Posterior cingulate gyrus (tissue), 11 donors: ENCODE measurements around the gene GLCE.
A peak's percentile ranks its signal among the peaks of the same experiment; 100 is the strongest.
"Not testable (repeated sequence)": the region's sequence is repeated elsewhere in the genome, so short reads cannot be mapped to it uniquely, and the experiment has no call there.

Experiments used
- DNase-seq, 10 donors: peaks; one replicate each; pipeline versions ENCODE4 v3.0.0 to v3.0.0-alpha.2; 2020 to 2021; ENCODE audit warnings: mixed read lengths in 3 of 10
- intact Hi-C: fragments of 100-400 bp; cut with DNase I; formaldehyde crosslinking; loops from one replicate; pipeline ENCODE4 v1.15.1; 2023

The GLCE gene

DNA sequence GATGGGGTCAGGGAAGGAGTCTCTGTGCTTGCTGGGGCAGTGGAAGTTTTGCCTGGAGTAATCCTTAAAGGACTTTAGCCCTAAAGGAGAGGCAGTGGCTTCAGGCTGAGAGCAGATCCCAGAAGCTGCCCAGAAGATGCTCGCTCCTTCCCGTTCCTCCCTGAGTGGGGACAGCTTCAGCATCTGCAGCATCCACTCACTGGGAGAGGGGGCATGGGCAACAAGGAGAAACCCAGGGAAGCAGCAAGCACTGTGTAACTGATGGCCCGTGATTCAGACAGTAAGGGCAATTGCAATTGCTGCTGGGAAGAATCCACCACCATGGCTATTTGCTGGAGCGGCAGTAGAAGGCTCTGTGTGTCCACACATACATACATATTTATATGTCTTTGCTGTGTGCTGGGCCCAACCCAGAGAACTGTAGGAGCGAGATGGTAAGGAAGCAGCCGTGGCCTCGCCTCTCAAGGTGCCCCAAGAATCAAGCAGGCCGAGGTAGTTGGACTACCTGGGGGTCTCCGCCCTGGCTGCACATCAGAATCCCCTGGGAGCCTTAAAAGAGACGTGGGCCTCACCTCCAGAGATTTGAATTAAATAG lies 132.5 kb downstream of the GLCE start:
- DNase-seq = peak in 1 of 10 donors; percentile 68
- intact Hi-C loops = no loop called here

DNA sequence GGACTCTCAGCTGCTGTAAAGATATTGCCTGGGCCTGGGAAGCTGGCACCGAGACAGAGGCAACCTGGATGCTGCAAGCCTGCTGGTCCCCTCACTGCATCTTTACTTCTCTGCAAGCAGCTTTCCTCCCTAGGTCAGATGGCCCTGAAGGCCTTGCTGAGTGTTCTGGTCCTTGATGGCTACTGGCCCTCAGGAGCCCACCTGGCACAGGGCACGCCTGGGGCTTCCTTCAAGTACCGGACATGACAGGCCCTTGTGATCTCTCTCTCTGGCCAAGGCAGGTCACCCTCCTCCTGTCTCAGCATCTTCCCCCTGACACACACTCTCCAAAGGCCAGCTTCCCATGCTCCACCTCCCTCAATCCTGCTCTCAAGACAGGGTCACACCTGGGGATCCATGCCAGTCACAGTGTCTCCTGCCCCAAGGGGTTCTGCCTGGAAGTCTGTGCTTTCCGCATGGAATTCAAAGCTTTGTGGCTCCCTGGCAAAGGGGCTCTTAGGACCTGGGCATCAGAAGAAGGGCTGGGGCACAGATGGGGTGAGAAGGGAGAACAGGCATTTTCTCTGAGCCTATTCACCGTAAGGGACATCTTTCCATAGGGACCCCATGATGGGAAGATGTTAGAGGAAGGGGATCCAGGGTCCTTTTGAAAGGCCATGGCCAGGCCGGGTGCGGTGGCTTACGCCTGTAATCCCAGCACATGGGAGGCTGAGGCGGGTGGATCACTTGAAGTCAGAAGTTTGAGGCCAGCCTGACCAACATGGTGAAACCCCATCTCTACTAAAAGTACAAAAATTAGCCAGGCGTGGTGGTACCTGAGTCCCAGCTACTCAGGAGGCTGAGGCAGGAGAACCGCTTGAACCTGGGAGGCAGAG lies 133.5 kb downstream of the GLCE start:
- intact Hi-C loops = no loop called here
- DNase-seq = peak in 1 of 10 donors; percentile 67

DNA sequence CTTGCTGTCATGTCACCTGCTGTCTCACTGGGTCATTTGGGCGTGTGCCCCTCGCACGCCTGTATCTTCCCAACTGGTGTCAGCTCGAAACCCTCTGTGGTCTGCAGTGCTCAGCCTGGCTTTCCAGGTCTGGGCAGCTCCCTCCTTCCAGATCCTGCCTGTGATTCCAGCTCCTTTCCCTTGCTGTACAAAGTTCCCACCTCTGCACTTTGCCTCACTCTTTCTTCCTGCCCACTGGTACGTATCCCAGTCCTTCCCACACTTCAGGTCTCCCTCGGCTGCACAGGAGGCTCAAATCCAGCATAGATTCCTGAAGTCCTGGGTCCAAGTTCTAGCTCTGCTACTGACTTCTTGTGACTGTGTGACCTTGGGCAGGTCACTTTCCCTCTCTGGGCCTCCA lies 136.2 kb downstream of the GLCE start:
- peak in 1 of 10 donors; percentile 38 for DNase-seq
- intact Hi-C loops = no loop called here

DNA sequence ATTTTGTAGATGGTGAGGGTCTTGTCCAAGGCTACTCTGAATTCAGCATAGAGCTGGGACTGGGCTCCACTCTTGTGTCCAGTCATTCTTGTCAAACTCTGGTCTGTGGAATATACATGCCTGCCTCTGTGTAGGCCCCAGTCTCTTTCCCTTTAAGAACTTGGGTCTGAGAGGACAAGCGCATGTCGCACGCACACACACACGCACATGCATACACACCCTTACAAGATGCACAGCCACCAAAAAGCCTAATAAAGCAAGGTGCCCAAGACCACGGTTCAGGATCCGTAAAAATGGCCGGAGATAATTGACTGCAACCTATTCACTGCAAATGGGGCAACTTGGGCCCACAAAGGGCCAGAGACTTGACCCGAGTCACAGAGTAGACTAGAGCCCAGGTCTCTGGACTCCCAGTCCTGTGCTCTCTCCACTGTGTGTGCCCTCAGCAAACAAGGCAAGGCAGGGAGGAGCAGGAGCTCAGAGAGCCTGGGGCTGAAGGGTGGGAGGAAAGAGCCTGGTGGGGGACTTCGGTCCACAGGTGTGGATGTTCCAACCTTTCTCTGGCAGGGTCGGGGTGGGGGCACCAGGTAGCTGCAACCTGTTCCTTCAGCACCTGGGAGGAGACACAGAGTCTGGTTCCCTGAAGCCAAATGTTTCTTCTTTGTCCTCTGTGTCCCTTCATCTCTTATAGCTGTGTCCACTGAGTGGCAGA lies 137.4 kb downstream of the GLCE start:
- intact Hi-C loops = no loop called here
- peak in 1 of 10 donors; percentile 57 for DNase-seq

- intact Hi-C loops = no loop called here
- peak in 1 of 10 donors; percentile 73 for DNase-seq
These were observed 137.9 kb downstream of the GLCE start for GRCh38 chr15:69298354-69298696.

DNA sequence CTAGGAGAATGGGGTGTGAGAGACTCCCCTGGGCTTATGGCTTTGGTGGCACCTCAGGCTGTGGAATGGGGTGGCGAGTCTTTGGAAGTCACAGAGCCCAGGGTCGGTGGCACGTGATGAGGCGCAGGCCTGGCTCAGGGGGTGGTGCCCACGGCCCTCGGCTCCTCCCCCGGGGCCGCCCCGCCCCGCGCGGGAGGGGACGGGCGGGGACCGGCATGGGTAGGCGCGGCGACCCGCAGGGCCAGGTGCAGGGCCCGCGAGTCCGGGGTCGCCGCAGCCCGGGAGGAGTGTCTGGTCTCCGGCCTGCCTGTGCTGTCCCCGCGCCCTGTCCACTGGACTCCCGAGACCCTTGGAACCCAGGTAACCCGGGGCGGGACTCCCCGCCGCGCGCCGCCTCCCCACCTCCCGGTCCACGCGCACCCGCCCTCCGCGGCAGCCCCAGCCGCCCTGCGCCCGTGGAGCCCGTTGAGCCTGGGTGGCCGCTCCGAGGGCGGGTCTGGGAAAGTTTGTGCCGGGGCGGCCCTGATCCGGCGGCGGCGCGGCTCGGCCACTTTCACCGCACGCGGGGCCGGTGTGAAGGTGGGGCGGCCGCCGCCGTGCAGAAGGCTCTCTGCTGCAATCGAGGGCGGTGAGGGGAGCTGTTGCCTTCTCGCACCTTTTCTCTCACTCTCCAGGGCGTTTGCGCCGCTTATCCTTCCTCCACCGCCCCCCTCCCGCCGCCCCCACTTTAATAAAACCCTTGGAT lies 138.4 kb downstream of the GLCE start, which contains the start of gene PAQR5:
Gene PAQR5 (plus strand): TSS at position 216 of the 745 bp plus-strand sequence. CDS start 61,169 bp downstream, outside the sequence.
- peak in 1 of 10 donors; percentile 78 for DNase-seq
- intact Hi-C loops = no loop called here

- intact Hi-C loops = no loop called here
- DNase-seq = peak in 1 of 10 donors; percentile 55
These were observed 139.0 kb downstream of the GLCE start for GRCh38 chr15:69299451-69299886.

GRCh38 chr15:69299943-69300588 lies 139.6 kb downstream of the GLCE start:
- DNase-seq = peak in 1 of 10 donors; percentile 35
- intact Hi-C loops = no loop called here

GRCh38 chr15:69301101-69301500 lies 140.7 kb downstream of the GLCE start:
- peak in 1 of 10 donors; percentile 63 for DNase-seq
- intact Hi-C loops = not testable (repeated sequence)

- intact Hi-C loops = not testable (repeated sequence)
- peak in 2 of 10 donors; percentile 4 to 46 for DNase-seq
These were observed 141.7 kb downstream of the GLCE start for GRCh38 chr15:69302087-69302486.

DNA sequence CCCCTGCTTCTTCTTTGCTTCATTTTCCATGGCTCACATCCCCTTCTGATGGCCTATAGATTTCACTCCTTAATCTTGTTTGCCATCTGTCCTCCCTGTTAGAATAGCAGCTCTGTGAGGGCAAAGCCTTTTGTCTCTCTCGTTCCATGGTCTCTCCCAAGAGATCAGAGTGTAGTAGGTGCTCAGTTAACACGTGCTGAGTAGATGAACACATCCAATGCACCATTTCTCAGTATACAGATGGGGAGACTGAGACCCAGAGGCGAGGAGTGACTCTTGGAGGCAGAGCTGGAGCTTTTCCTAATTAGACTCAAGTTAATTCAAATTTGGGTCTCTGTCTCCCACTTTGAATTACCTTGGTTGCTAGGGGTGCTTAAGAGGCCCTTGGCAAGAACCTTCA lies 142.5 kb downstream of the GLCE start:
- intact Hi-C loops = no loop called here
- DNase-seq = peak in 1 of 10 donors; percentile 12

GRCh38 chr15:69303337-69304181 lies 143.1 kb downstream of the GLCE start:
- DNase-seq = peak in 2 of 10 donors; percentile 32 to 35
- intact Hi-C loops = no loop called here

DNA sequence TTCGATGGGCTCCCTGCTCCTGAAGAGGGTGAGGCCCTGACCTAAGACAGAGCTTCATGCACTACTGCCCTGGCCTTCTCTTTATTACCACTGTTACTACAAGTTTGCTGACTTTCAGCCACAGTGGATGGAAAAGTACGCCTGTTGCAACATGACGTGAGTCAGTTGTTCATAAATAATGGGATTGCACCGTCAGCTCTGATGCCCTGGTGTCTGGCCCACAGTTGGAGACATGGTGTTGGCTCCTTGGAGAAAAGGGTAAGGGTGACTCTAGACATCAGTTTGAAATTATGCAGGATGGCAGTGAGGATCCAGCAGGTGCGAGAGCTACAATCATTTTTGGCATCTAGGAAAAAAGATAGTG lies 143.7 kb downstream of the GLCE start:
- intact Hi-C loops = no loop called here
- peak in 1 of 10 donors; percentile 29 for DNase-seq

DNA sequence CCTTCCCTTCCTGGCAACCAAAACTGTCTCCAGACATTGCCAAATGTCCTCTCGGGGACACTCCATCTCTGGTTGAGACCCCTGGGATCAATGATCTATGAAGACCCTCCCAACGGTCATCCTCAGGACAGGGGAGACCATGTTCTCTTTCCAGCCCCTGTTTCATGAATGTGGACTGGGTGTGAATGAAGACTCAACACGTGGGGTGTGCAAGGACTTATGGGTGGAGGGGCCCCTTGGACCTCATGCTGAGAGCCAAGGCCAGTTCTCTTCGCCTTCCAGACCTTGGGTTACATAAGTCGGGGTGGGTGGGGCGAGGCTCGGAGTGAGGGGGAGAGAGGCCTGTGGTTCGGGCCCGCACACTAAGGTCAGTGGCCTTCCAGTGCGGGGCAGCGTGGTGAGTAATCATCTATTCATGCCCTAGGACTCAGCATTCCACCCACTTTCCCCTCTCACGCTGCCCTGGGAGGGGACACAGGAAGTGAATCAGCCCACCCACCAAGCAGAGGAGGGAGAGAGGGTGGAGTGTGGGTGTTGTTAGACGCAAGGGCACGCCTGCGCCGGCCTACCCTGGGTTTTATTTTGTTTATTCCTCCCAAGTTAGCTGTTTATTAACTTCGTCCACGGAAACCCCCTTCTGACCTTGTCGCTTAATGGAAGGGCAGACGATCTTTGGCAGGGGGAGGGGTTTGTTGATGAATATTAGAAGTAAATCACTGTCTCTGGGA lies 144.9 kb downstream of the GLCE start:
- peak in 2 of 10 donors; percentile 31 to 32 for DNase-seq
- intact Hi-C loops = no loop called here

DNA sequence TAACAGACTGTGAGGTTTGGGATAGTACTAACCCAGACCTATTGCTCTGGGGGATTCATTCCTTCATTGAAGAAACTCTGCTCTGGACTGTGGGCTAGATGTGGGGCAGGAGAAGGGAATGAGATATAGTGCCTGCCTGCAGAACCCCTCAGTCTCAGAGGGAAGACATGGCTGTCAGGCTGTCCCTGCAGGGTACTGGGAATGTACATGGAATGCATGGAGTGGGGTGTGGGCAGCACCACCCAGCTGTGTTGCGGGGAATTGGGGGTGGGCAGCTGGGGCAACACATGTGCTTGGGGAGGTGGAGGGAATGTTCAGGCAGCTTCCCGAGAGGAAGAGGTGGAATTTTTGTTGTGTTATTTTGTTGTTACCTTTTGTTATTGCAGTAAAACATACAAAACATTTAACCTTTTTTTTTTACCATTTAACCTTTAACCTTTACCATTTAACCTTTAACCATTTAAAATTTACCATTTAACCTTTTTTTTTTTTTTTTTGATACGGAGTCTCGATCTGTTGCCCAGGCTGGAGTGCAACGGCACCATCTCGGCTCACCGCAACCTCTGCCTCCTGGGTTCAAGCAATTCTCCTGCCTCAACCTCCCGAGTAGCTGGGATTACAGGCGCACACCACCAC lies 145.6 kb downstream of the GLCE start:
- peak in 1 of 10 donors; percentile 22 for DNase-seq
- intact Hi-C loops = no loop called here

DNA sequence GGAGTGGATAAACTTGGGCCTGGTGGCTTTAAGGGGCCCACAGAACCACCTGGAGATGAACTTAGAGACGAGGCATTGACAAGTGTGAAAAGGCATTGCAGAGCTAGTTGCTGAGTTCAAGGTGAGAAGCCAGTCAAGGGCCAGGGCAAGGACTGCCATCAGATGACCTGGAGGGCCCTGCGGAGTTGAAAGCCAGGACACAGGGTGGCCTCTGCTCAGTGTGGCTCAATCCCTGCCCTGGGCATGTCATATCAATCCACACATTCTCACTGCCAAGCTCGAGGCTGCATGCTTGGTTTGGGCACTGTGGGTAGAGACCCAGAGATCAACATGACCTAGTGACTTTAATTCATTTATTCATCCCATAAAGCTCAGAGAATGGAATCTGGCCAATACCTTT lies 147.5 kb downstream of the GLCE start:
- intact Hi-C loops = no loop called here
- DNase-seq = peak in 1 of 10 donors; percentile 19

DNA sequence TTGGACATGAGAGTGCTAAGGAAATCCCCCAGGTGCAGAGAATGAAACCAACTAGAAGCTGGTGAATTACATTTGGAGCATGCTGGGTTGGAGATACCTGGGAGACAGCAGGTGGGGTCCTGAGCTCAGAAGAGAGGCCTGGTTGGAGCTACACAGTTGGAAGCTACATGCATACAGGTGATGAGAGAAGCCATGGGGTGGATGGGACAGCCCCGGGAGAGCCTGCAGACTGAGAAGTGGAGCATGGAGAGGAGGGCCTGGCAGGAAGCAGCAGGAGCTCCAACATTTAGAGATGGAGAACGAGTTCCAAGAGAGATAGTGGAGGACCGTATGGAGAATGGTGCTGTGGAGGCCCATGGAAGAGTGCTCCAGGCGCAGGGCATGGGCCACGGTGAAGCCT lies 148.5 kb downstream of the GLCE start:
- intact Hi-C loops = no loop called here
- peak in 1 of 10 donors; percentile 49 for DNase-seq

DNA sequence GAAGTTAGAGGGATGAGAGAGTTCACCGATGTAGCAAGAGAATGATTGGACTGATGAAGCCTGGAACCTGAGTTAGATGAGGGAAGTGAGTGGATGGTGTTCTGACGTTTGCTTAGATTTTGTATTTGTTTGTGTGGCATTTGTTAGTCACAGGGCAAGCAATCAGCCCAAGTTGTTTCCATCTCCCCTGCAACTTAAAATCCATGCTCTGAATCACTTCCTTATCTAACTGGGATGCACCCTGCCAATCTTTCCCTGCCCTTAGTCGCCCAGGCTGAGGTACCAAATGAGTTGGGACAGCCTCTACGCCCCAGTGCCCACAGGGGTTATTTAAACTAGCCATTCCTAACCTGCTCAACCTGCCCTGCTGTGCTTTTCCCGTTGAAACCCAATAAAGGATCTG lies 150.9 kb downstream of the GLCE start:
- intact Hi-C loops = no loop called here
- peak in 2 of 10 donors; percentile 15 to 40 for DNase-seq
